ENCODE measurements around the gene ELMO1.

Gene ELMO1

DNA sequence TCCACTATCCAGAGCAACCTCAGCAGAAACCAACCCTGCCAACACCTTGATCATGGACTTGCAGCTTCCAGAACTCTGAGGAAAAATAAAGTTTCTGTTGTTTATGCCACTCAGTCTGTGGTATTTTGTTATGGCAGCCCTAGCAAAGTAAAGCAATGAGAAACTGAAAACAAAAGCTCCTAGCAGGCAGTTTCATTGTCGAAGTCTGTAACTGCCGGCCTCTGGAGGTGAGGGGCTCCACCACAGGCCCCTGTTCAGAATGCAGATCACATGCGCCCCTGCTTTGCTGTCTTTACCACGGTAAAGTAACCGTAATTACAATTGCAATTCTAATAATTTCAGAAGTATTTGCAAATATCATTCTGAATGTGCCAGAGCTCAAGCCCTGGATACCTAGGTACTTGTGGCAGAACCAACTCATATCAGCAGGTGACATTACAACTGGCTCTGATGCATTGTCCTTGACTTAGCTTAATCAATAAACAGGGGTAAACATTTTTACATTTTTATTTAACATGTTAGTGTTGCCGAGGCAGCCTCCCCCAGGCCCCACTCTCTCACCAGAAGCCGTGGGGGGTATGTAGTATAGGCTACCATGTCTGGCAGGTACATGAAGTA, 193.2 kb downstream of the ELMO1 start:
- no peak for DNase-seq

DNA sequence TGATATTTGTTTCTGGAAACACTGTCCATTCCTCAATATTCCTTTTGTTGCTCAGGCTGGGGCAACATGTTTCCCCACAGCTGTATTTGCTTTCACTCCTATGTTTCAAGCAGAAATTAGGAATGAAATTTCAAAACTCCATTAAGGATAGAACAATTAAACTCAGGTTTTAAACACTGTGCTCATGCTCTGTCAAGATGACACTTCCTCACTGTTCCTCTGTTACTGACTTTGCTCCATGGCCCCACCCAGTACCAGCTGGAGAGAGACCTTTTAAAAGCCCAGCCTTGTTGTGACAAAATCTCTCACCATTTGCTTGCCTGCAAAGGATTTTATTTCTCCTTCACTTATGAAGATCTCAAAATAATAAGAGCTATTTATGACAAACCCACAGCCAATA, 197.4 kb downstream of the ELMO1 start:
- DNase-seq, result no peak

DNA sequence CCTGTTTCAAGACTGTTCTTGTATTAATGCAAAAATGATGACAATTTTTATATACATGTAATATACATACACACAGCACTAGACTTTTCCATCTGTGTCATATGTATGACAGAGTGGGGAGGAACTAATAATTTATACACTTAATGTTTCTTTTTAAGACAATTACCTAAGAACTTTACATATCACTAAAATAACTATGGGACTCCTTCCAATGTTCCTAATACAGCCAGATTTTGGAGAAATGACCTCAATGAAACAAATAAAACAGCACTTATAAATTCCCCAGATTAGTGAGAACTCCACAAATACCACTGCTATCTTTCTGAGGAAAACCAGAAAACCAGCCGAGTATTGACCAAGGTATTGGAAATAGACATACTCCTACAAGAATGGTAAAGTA, 199.4 kb downstream of the ELMO1 start:
- DNase-seq, result no peak

DNA sequence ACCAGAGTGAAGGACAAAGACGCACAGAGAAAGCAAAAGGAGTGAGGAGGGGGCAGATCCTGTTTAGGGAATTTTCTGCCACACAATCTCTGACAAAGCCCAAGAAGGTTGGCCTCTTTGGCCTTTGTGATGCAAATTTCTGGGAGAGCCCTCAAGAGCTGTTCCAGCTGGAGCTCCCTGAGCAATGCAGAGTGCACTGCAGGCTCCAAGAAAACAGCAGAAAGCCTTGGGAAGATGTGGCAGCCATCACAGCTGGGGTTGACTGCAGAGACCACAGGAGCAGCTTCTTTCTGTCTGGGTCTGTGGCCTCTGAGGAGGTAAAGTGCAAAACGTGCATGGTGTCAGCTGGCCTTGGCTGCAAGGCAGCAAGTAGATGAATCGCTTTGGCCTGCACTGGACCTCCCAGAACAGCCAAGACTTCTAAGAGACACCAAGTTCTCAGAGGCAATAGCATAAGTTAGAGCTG, 200.2 kb downstream of the ELMO1 start:
- peak; percentile 22 to 47 for DNase-seq

DNA sequence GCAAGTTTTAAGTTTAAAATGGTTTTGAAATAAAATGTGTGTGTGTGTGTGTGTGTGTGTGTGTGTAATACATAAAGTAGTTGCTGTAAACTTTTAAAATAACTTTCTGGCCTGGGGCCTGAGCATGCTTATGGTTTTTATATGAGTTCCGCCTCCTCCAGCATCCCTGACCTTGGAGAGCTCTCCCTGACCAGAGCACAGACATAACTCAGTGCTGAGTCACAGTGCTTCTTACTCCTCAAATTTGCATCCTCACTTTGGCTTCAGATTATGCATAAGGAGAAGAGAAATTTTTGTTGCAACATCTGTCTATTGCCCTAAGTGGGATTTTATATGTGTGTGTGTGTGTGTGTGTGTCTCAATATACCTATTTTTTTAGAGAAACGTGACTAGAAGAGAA, 200.8 kb downstream of the ELMO1 start:
- DNase-seq, result no peak

DNA sequence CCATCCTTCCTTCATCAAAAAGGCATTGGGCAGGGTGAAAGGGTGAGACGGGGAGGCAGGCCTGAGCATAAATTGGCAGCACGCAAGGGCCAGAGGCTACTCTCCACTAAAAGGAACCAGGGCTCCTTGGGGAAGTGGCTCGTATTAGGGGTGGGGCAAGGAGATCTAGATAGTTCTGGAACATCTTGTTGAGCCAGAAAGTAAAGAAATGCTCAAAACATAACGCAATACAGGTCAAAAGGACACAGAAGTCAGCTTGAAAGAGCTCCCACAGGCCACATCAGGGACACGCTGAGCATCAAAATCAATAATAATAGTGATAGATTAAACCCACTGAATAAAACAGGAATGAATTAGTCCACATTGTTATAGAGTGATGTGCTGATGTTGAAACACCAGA, 203.1 kb downstream of the ELMO1 start:
- no peak for DNase-seq

DNA sequence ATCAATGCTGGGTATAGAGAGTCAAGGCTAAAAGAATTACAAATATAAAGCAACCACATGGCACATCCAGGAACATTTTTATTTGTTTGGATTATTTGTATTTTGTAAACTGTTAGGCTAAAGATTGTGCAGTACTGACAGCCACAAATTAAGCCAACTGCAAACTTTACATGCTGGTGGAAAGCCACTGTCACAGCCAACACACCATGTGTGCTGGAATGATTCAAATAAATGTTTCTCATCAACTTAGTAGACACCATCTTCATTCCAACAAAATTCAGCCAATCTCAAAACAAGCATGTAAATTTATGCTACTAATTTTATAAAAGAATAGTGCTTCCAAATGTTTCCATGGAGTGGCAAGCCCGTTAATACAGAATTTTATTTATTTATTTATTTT, 211.8 kb downstream of the ELMO1 start:
- no peak for DNase-seq

DNA sequence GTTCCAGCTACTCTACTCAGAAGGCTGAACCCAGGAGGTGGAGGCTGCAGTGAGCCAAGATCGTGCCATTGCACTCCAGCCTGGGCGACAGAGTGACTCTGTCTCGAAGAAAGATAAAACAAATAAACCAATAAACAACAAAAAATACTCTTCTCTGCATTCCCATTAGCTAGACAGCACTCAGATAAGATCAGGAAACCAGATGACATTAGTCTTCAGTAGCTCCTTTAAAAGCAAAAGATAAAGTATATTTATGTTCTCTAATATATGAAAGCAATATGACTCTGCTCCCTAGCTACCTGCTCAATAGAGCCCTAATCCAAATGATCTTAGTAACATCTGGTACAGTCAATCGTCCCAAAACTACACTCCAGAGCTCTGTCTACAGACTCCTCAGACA, 212.9 kb downstream of the ELMO1 start:
- DNase-seq, result no peak

DNA sequence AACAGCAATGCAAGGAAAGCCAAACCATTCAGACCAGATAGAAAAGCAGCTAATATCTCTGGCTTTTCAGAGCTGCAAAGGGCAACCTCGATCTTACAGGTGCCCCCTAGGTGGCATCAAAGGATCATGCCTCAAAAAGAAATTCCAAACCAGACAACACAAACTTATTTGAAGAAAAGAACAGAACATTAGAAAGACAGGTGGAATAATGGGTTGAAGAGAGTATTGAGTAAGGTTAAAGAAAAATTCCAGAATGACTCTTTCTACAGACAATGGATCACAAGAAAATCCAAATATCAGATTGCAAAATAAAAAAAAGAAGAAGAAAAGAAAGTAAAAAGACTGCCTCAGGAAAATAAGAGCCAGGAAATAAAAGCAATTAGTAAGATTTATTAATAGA, 213.7 kb downstream of the ELMO1 start:
- no peak for DNase-seq

DNA sequence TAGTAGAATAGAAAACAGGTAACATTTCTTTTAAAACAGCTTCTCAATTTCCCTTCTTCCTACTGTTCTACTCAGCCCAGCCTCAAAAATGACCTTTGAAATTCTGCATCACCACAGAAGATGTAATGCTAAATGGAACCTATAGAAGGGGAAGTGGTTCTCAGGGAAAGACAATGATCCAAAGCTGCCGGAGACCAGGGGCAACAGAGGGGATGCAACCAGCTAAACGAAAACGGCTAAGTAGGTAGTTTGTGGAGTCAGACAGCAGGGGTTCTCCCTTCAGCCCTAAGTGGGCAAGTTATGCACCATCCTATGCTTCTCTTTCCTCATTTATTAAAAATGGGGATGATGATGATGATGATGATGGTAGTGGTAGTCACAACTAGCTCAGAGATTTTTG, 214.3 kb downstream of the ELMO1 start:
- DNase-seq, result no peak

DNA sequence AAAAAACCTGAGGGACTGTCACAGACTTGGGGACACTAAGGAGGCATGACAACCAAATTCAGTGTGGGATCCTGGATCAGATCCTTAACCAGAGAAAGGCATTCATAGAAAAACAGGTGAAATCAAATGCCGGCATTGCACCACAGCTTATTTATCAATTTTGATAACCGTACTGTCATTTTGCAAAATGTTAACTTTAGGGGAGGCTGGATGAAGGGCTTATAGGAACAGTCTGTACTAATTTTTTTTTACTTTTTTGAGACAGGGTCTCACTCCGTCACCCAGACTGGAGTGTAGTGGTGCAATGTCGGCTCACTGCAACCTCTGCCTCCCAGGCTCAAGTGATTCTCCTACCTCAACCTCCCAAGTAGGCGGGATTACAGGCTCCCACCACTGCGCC, 217.1 kb downstream of the ELMO1 start:
- DNase-seq, result no peak

DNA sequence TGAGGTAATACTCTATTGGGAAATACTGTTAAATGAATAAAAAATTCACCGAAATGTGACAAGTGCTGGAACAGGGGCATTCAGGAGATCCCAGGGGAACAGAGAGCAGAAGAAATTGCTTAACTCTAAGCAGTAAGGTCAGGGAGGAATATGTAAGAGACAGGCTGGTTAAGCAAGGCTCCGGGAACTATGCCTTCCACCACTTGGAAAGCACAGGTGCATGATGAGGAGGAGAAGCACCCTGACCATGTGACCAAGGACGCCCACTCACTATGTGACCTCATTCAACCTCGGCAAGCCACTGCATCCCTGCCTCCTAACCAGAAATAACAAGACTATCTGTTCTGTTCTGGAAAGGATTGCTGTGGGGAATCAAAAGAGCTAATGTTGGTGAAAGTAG, 218.4 kb downstream of the ELMO1 start:
- no peak for DNase-seq

DNA sequence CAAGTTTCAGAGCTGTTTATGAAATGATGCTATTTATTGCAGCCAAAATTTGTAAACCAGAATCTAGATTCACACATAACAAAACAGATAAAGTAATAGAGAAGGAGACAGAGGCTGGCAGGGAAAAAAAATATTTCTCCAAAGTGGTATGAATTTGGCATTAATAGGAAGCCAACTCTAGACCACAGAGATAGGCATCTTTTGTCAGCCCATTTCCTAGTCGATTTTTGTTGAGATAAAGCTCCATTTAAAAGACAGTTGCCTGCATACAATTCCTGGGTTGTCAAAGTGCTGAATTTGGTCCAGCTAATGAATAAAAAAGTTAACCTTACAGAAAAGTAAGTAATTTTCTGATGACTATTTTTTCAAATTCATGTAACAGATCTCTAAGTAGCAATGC, 219.3 kb downstream of the ELMO1 start:
- no peak for DNase-seq

DNA sequence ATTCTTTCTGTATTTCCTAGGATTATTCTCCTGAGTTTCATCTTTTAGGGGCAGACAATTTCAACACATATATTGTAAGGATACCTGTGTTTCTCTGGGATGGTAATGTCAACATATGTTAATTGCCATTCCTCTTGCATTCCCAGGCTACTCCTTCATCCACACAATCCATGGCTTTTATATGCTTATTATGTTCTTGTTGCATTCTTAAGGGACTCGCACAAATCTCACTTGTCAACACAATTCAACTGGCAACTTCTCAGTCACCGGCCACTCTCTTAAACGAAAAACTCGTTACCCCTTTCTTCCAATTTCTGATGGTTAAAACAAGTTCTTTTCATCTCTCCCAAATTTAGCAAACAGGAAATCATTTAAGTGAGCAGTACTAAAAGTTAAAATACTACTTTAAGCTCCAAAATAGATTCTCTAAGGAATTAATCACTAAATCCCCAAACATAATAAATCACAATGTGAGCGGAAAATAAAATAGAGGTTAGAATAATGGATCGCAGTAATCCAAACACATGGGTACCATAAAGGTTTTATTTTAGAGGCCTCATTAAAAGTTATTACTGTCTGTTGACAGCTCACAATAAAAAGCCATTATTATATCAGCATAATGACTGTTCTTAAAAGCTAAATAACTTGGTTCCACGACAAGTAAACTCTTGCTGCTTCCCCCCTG, 223.2 kb downstream of the ELMO1 start:
- DNase-seq, result no peak

DNA sequence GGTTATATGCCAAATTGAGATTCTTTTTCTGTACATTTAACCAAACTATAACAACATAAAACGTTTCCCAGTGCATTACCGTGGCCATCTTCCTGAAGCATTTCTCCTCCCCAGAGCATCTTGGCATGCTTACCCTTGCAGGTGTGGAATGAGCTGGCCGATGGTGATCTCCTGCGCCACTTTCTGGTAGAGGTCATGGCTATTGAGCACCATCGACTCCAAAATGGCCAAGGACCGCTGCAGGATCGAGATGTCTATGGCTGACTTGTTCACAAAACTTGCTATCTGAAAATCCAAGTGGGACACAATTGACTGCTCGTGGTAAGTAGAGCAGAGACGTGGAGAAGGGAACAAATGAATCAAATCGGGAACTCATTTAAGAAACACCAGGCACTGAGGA, 223.9 kb downstream of the ELMO1 start:
- no peak for DNase-seq

DNA sequence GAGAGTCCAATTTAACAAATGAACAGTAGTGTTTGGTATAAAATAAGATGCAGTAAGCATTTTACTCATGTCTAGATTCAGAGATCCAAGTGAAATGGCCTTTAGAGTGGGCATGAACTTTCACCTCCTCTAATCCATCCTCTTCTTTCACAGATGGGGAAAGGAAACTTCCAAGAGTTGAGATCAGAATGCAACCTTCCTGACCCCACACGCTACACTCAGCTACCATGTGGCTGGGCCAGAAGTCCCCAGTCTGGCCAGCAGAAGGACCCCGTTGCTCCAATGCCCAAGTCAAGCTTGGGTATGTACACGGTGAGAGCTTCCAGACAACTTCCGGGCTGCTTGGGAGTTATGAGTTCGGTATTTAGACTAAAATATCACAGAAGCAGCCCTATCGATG, 228.0 kb downstream of the ELMO1 start:
- DNase-seq, result no peak

DNA sequence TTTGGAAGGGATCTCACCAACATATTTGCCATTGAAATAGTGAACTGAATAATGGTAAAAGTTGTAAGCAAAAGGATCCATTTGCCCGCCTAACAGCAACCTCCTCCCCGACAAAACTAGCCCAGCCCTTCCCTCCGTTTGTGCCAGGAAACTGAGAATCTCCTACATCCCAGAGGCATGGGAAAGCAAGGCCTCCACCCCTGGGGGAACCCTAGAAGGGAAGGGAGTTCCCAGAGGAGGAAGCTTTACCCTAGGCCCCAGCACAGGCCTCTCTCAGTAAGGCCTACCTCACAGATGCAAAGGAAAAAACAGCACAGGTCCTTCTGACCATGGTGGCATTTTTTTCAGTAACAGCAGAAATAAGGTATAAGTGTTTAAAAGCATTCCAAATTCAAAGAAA, 229.7 kb downstream of the ELMO1 start:
- no peak for DNase-seq

DNA sequence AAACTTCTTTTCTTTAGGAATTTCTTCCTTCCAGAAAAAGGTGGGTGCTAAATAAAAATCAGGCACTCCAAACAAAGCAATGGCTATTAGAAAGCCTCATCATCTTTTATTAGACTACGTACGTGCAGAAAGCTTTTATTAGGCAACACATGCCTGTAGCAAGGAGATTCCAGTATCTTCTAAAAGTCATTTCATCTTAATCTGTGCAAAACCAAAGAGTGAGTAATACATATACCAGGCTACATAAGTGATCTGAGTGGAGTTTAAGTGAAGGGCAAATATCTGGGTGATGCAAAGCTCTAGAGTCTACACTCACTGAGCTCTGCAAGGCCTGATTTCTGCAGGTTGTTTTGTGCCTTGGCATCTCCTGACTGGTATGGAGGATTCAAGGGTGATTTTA, 231.7 kb downstream of the ELMO1 start:
- DNase-seq, result no peak

DNA sequence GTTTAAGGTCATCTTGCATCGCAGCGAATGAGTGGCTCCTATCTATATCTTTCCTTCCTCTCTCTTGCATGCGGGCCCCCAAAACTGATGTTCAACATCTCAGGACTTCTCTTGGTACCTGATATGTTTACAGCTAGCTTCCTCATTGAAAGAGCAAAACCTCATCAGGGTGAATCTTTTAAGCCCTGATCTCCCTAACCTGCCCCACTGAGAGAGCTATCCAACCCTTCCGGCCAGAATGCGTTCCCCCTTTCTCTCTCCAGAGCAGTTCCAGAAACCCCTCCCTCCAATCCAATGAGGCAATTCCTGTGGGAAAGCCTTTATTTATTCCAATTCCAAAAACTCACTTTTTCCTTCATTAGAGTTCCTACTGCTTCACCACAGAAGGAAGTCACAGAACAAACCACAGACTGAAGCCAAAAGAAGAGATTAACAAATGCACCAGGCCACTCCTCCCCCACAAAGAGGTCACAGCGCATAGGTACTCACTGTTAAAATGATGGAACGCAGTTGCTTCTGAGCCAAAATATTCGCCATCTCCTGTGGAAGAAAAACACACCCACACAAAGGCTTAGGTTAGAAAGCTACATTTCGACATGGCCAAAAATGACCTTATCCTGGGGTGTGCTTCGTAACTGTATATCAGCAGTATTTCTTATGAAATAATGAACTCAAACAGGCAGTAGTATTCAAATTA, 232.4 kb downstream of the ELMO1 start:
- DNase-seq, result no peak

DNA sequence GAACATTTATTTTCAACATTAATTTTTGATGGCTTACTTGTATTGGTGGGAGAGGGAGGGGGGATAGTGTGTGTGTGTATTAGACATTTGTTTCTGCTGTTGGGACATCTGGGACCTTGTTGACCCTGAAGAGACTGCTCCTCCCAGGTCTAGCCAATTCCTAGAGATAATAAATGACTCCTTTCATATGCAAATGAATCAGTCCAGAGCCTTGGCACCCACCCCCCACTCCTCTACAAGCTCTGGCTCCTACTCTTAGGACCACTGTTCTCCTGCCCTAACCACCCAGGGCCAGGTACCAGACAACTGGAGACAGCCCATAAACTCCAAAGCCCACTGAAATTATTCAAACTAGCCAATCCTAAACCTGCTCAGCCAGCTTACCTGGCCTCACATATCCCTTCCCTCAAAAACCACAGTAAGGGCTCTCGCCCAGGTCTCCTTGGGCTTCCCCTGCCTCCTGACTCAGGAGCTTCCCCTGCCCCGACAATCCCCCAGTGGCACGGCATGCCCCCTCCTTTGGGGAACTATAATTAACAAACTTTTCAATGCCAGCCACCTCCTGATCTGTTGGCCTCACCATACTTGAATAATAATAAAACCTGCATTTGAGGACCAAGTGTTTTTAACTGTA, 233.3 kb downstream of the ELMO1 start:
- DNase-seq, result no peak

DNA sequence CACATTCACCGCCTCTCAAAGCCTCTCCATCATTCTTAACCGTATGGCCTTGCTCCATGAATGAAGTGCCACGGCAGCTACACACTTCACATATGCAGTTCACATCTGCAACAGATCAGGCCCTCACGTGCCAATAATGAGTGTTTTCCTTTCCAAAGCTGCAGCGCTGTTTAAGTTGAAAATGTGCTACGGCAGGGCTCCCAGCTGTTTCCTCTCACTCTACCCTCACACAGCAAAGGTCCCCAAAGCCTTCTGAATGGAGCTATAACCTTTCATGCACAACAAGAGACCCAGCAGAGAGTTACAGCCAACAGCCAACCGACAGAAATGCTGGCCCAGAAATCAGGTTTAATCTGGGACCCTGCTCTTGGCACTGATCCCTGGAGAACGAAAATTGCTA, 236.1 kb downstream of the ELMO1 start:
- DNase-seq, result no peak

DNA sequence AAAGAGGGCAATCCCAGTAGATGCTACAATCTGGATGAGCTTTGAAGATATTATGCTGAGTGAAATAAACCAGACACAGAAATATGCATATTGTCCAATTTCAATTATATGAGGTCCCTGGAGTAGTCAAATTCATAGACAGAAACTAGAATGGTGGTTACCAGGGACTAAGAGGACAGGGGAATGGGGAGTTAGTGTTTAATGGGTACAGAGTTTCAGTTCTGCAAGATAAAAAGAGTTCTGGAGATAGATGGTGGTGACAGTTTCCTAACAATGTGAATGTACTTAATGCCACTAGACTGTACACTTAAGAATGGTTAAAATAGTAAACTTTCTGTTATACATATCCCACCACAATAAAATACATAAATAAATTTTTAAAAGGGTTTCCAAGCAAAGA, 236.6 kb downstream of the ELMO1 start:
- DNase-seq, result no peak

DNA sequence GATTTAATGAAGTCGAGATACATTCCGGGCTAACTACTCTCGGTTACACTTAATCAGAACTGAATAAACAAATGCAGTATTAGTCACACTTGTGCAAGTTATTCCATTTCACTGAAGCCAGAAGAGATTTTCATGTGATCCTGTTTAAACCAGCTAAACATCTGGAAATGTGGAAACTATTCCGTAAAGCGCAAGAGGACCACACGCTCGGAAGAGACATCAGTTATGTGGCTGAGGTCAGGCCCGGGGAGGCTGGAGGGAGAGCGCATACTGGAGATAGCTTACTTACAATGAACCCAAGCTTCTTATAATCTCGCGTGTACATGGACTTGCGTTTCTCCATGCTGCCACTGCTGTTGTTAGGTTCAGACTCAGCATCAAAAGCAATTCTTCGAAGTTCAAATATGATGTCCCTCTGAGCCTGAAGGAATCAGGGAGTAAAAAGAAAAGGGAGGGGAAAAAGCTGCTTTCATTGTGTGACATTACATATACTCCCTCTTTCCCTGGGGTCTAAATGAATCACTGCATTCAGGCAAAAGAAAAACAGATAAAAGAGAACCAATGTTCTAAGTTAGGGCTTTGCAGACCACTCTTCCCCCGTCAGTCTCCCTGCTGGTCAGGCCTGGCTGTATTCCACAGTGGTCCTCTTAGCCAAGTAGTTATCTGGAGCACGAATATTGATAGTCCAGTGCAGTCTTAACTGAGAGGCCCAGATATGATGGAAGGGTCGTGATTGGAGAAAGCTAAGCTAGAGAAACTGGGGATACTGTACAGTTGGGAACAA, 237.4 kb downstream of the ELMO1 start:
- DNase-seq, result no peak
